ENCODE data around the gene RCBTB2.

The RCBTB2 gene

GRCh38 chr13:48545608-48546007 is 12.7 kb upstream of the RCBTB2 start:
- H3K4me3 Mint-ChIP-seq: no peak overlapping the region
- no peak overlapping the region for H3K27ac Mint-ChIP-seq
- ATAC-seq (no peak), DNase-seq (no peak)
- H3K4me1 Mint-ChIP-seq: no peaks in the 10 kb centered on the region
- peaks cover 31% of the 10 kb centered on the region for H3K27me3 Mint-ChIP-seq
- peaks cover 0 to 9% of the 10 kb centered on the region in 2 donors for H3K9me3 Mint-ChIP-seq

- DNase-seq: no peak
- no peak overlapping the region for H3K27ac Mint-ChIP-seq
- H3K9me3 Mint-ChIP-seq: no peaks in the 10 kb centered on the region
- H3K27me3 Mint-ChIP-seq: peaks cover 25% of the 10 kb centered on the region
- ATAC-seq: no peak
- H3K4me1 Mint-ChIP-seq: no peaks in the 10 kb centered on the region
- no peak overlapping the region for H3K4me3 Mint-ChIP-seq
These were observed 9.9 kb upstream of the RCBTB2 start for GRCh38 chr13:48542581-48543341.

- DNase-seq (no peak), ATAC-seq (no peak)
- Mint-ChIP-seq H3K9me3 (no peaks in the 10 kb centered on the region), H3K27ac (no peak overlapping the region), H3K27me3 (peaks cover 25% of the 10 kb centered on the region), H3K4me3 (no peak overlapping the region), H3K4me1 (no peaks in the 10 kb centered on the region)
These were observed 9.3 kb upstream of the RCBTB2 start for GRCh38 chr13:48542138-48542537.

- Mint-ChIP-seq H3K4me1 (no peaks in the 10 kb centered on the region), H3K27ac (no peak overlapping the region), H3K9me3 (peaks cover 6 to 16% of the 10 kb centered on the region in 2 donors), H3K27me3 (peaks cover 31% of the 10 kb centered on the region), H3K4me3 (no peak overlapping the region)
- ATAC-seq (no peak), DNase-seq (no peak)
These were observed 6.7 kb upstream of the RCBTB2 start for GRCh38 chr13:48539550-48539949.

GRCh38 chr13:48536621-48537250 is 3.9 kb upstream of the RCBTB2 start:
- no peak for ATAC-seq
- Mint-ChIP-seq H3K4me3 (no peak overlapping the region), H3K4me1 (peaks cover 11% of the 10 kb centered on the region), H3K27me3 (peaks cover 23% of the 10 kb centered on the region), H3K27ac (no peak overlapping the region), H3K9me3 (peaks cover 6 to 16% of the 10 kb centered on the region in 2 donors)
- DNase-seq: no peak

GRCh38 chr13:48535766-48536165 is 2.9 kb upstream of the RCBTB2 start:
- H3K9me3 Mint-ChIP-seq: peaks cover 6 to 16% of the 10 kb centered on the region in 2 donors
- DNase-seq (no peak), ATAC-seq (no peak)
- no peak overlapping the region for H3K4me3 Mint-ChIP-seq
- peaks cover 23% of the 10 kb centered on the region for H3K27me3 Mint-ChIP-seq
- peaks cover 21% of the 10 kb centered on the region for H3K4me1 Mint-ChIP-seq
- no peak overlapping the region for H3K27ac Mint-ChIP-seq

GRCh38 chr13:48534911-48535501 is 2.1 kb upstream of the RCBTB2 start:
- Mint-ChIP-seq H3K27ac (no peak overlapping the region), H3K9me3 (peaks cover 6 to 16% of the 10 kb centered on the region in 2 donors), H3K4me3 (no peak overlapping the region), H3K4me1 (peaks cover 21% of the 10 kb centered on the region), H3K27me3 (peaks cover 23% of the 10 kb centered on the region)
- DNase-seq (no peak), ATAC-seq (no peak)

GRCh38 chr13:48533961-48534600 is 1.2 kb upstream of the RCBTB2 start:
- no peak for DNase-seq
- Mint-ChIP-seq H3K27me3 (peaks cover 15% of the 10 kb centered on the region), H3K4me1 (peaks cover 21% of the 10 kb centered on the region), H3K9me3 (peaks cover 6 to 16% of the 10 kb centered on the region in 2 donors), H3K27ac (no peak overlapping the region), H3K4me3 (peak overlapping the region in 1 of 2 donors; percentile 90)
- no peak for ATAC-seq

- peaks cover 6 to 16% of the 10 kb centered on the region in 2 donors for H3K9me3 Mint-ChIP-seq
- peak overlapping the region; percentile 98 to 99 for H3K27ac Mint-ChIP-seq
- DNase-seq (no peak), ATAC-seq (peak; percentile 56)
- peaks cover 21% of the 10 kb centered on the region for H3K4me1 Mint-ChIP-seq
- H3K4me3 Mint-ChIP-seq: peak overlapping the region; percentile 90 to 95
- H3K27me3 Mint-ChIP-seq: peaks cover 6% of the 10 kb centered on the region
These were observed 699 bp downstream of the RCBTB2 start for GRCh38 chr13:48532256-48532505.

- Mint-ChIP-seq H3K9me3 (peaks cover 5 to 11% of the 10 kb centered on the region in 2 donors), H3K27me3 (peaks cover 4% of the 10 kb centered on the region), H3K4me1 (peaks cover 21% of the 10 kb centered on the region), H3K4me3 (peak overlapping the region; percentile 90 to 95), H3K27ac (peak overlapping the region; percentile 98 to 99)
- DNase-seq (no peak), ATAC-seq (no peak)
These were observed 1.2 kb downstream of the RCBTB2 start for GRCh38 chr13:48531416-48532255.

GRCh38 chr13:48530833-48531232 is 2.0 kb downstream of the RCBTB2 start:
- Mint-ChIP-seq H3K27ac (peak overlapping the region in 1 of 2 donors; percentile 50), H3K4me3 (no peak overlapping the region), H3K4me1 (peaks cover 21% of the 10 kb centered on the region), H3K9me3 (peaks cover 0 to 5% of the 10 kb centered on the region in 2 donors), H3K27me3 (no peaks in the 10 kb centered on the region)
- no peak for DNase-seq
- ATAC-seq: no peak

- Mint-ChIP-seq H3K4me1 (peaks cover 18% of the 10 kb centered on the region), H3K27me3 (no peaks in the 10 kb centered on the region), H3K4me3 (no peak overlapping the region), H3K9me3 (no peaks in the 10 kb centered on the region), H3K27ac (no peak overlapping the region)
- DNase-seq: no peak
- no peak for ATAC-seq
These were observed 4.2 kb downstream of the RCBTB2 start for GRCh38 chr13:48528720-48529119.

GRCh38 chr13:48527955-48528354 is 4.9 kb downstream of the RCBTB2 start:
- H3K27ac Mint-ChIP-seq: no peak overlapping the region
- H3K4me1 Mint-ChIP-seq: peaks cover 12% of the 10 kb centered on the region
- DNase-seq (no peak), ATAC-seq (no peak)
- no peaks in the 10 kb centered on the region for H3K9me3 Mint-ChIP-seq
- H3K4me3 Mint-ChIP-seq: no peak overlapping the region
- no peaks in the 10 kb centered on the region for H3K27me3 Mint-ChIP-seq

GRCh38 chr13:48526286-48526685 is 6.6 kb downstream of the RCBTB2 start:
- DNase-seq (no peak), ATAC-seq (no peak)
- Mint-ChIP-seq H3K4me3 (no peak overlapping the region), H3K27me3 (no peaks in the 10 kb centered on the region), H3K27ac (no peak overlapping the region), H3K4me1 (peaks cover 6% of the 10 kb centered on the region), H3K9me3 (no peaks in the 10 kb centered on the region)

- DNase-seq: no peak
- no peak overlapping the region for H3K4me3 Mint-ChIP-seq
- no peaks in the 10 kb centered on the region for H3K4me1 Mint-ChIP-seq
- no peak overlapping the region for H3K27ac Mint-ChIP-seq
- H3K9me3 Mint-ChIP-seq: no peaks in the 10 kb centered on the region
- no peak for ATAC-seq
- no peaks in the 10 kb centered on the region for H3K27me3 Mint-ChIP-seq
These were observed 14.8 kb downstream of the RCBTB2 start for GRCh38 chr13:48518083-48518482.
